Naive thymus-derived CD8-positive, alpha-beta T cell (primary cell): ENCODE results near the gene ZSWIM1. TPM values are rescaled to one million over a fixed set of nuclear protein-coding genes. Genes with fewer than 3 reads are reported as not detected.

ENCODE experiments used
- ATAC-seq, 2 donors: fragments of 150-1000 bp; cut with Tn5 transposase in 1 of 2; sonication (Bioruptor Pico), chemical (Tn5 transposase) in 1 of 2; 1 replicate in 1 of 2; 2 replicates in 1 of 2; pipeline ENCODE4 v1.10.0; 2021; ENCODE audit warnings: mild to moderate bottlenecking in 2 of 2, moderate library complexity in 2 of 2
- POLR2A ChIA-PET: fragments of 350-600 bp; sonication (Branson Sonifier 250); formaldehyde crosslinking; loops from one replicate; lab custom pipeline; 2021; ENCODE audit warnings: antibody characterized with exemption; lab: Charles Lee
- DNase-seq, 10 donors: peaks; one replicate each; pipeline versions ENCODE4 v3.0.0 to v3.0.0-alpha.2; 2020 to 2022
- H3K27ac Mint-ChIP-seq, 10 donors: one replicate each; pipeline ENCODE4 v1.8.0; 2020 to 2022; ENCODE audit warnings: mild to moderate bottlenecking in 10 of 10, mixed read lengths in 10 of 10, moderate library complexity in 4 of 10, inconsistent platforms in 1 of 10
- H3K27me3 Mint-ChIP-seq, 5 donors: one replicate each; pipeline ENCODE4 v1.8.0; 2021 to 2022; ENCODE audit warnings: mixed read lengths in 5 of 5
- H3K36me3 Mint-ChIP-seq, 3 donors: one replicate each; pipeline ENCODE4 v1.8.0; 2020 to 2022; ENCODE audit warnings: mixed read lengths in 3 of 3, mild to moderate bottlenecking in 2 of 3, inconsistent platforms in 1 of 3
- H3K4me1 Mint-ChIP-seq, 4 donors: one replicate each; pipeline ENCODE4 v1.8.0; 2021 to 2022; ENCODE audit warnings: mixed read lengths in 4 of 4
- H3K4me3 Mint-ChIP-seq, 10 donors: one replicate each; pipeline ENCODE4 v1.8.0; 2020 to 2022; ENCODE audit warnings: mild to moderate bottlenecking in 10 of 10, mixed read lengths in 10 of 10, moderate library complexity in 6 of 10, inconsistent platforms in 1 of 10
- H3K9me3 Mint-ChIP-seq, 9 donors: one replicate each; pipeline ENCODE4 v1.8.0; 2020 to 2022; ENCODE audit warnings: mixed read lengths in 9 of 9, mild to moderate bottlenecking in 3 of 9, inconsistent platforms in 1 of 9, moderate library complexity in 1 of 9
- polyA plus RNA-seq, 3 donors: library from polyadenylated mRNA; unstranded; fragments of 300-500 nt; fragmentation: Illumina TruSeq; gene quantifications; one replicate each; pipeline ENCODE4 v1.2.3, GENCODE V29; 2021
- total RNA-seq, 8 experiments: library from RNA in 2 of 8; stranded (reverse) in 2 of 8; gene quantifications; one replicate each; pipeline ENCODE4 v1.2.3 and lab custom pipeline; 2021 to 2026

Gene ZSWIM1
- total RNA-seq: 10 to 100 TPM; 16.5 to 17.6 TPM
- polyA plus RNA-seq: 1 to 10 TPM in 2 of 3 donors, under 1 TPM in 1; 0.96 to 9.8 (median 1.7) TPM
- total RNA-seq (lab: John Stamatoyannopoulos, UW): 9.1 to 18.1 (median 14.5) reads per million in 6 experiments

GRCh38 chr20:45880988-45881788 is at the start of gene ZSWIM1:
Gene ZSWIM1 (plus strand): TSS chr20:45881227. CDS start chr20:45882593, 1,366 bp downstream.
- Mint-ChIP-seq H3K27ac (peak within 1 kb of the TSS; percentile 86 to 98 (median 96)), H3K4me1 (peaks cover 20 to 45% (median 39%) of the 10 kb centered on the region in 4 donors), H3K4me3 (peak within 1 kb of the TSS; percentile 87 to 96 (median 91)), H3K27me3 (no peaks in the 10 kb centered on the region), H3K9me3 (no peaks in the 10 kb centered on the region), H3K36me3 (peaks cover 0 to 31% (median 0%) of the 10 kb centered on the region in 3 donors)
- POLR2A ChIA-PET: interaction anchor here (0.7 to 5.0 kb wide), 14 partner anchors 10 to 91 kb away, joined by 3 to 56 read pairs (median 5); partner anchors contain the start of genes ACOT8, CTSA, DNTTIP1 and NEURL2
- ATAC-seq (peak; percentile 99 to 100), DNase-seq (peak; percentile 91 to 99 (median 98))

- H3K4me3 Mint-ChIP-seq: peak overlapping the region; percentile 77 to 95 (median 90)
- POLR2A ChIA-PET: interaction anchor here (0.9 to 2.2 kb wide), 3 partner anchors 20 to 102 kb away, joined by 3 to 18 read pairs (median 4); partner anchors contain the start of genes ACOT8, PCIF1, UBE2C and ZSWIM3
- H3K27ac Mint-ChIP-seq: peak overlapping the region in 4 of 10 donors; percentile 47 to 91 (median 62)
Measured at GRCh38 chr20:45832619-45833018, 48.4 kb upstream of the ZSWIM1 start.

DNA sequence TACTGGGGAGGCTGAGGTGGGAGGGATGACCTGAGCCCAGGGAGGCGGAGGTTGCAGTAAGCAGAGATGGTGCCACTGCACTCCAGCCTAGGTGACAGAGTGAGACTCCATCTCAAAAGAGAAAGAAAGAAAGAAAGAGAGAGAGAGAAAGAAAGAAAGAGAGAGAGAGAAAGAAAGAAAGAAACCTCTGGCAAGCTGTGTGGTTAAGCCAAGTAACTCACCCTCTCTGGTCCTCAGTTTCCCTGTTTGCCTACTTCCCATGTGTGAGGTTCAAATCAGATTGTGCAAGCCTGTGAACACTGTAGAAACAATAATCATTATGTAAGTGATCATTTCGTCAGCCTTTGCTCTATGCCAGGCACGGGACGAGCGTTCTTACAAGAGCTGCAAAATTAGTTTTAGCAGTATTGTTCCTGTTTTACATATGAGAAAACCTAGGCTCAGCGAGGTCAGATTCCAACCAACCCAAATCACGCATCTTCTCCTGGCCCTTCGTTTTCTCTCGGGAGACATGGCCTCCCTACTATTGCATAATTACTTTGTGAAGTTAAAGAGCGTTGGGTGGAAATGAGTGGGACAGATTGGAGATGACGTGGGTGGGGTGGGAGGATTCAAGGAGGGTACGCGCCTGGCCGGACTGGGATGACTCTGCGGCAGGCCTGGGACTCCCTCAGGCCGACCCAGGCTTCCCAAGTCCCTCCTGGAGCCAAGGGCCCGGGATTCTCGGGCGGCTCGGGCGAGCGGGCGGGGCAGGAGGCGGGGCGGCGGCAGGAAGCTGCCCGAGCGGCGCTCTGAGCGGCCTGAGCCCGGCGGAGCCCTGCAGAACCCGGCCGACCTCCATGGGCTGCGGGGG is 47.8 kb upstream of the ZSWIM1 start, which contains the start of gene SNX21:
Gene SNX21, plus strand, starts transcription at position 770 of the 853 bp plus-strand sequence. CDS start 121 bp downstream, outside the sequence.
- H3K4me3 Mint-ChIP-seq: peak within 1 kb of the TSS; percentile 77 to 95 (median 90)
- DNase-seq: peak in 5 of 10 donors; percentile 3 to 36 (median 23)
- POLR2A ChIA-PET: interaction anchor here (0.9 to 2.2 kb wide), 7 partner anchors 15 to 120 kb away, joined by 3 to 18 read pairs (median 4); partner anchors contain the start of genes ACOT8, CTSA, NEURL2 and PCIF1
- H3K27ac Mint-ChIP-seq: peak within 1 kb of the TSS; percentile 31 to 91 (median 77)
- H3K9me3 Mint-ChIP-seq: no peaks in the 10 kb centered on the region
- H3K27me3 Mint-ChIP-seq: peaks cover 0 to 4% (median 2%) of the 10 kb centered on the region in 5 donors
- peaks cover 3 to 18% (median 14%) of the 10 kb centered on the region in 4 donors for H3K4me1 Mint-ChIP-seq
- peak; percentile 67 to 83 for ATAC-seq
- no peaks in the 10 kb centered on the region for H3K36me3 Mint-ChIP-seq

More at GRCh38 chr20:45832619-45833018, 48.4 kb upstream of the ZSWIM1 start:
- DNase-seq (no peak), ATAC-seq (no peak)
- peaks cover 0 to 4% (median 2%) of the 10 kb centered on the region in 5 donors for H3K27me3 Mint-ChIP-seq
- no peaks in the 10 kb centered on the region for H3K36me3 Mint-ChIP-seq
- H3K9me3 Mint-ChIP-seq: no peaks in the 10 kb centered on the region
- H3K4me1 Mint-ChIP-seq: peaks cover 3 to 18% (median 14%) of the 10 kb centered on the region in 4 donors

DNA sequence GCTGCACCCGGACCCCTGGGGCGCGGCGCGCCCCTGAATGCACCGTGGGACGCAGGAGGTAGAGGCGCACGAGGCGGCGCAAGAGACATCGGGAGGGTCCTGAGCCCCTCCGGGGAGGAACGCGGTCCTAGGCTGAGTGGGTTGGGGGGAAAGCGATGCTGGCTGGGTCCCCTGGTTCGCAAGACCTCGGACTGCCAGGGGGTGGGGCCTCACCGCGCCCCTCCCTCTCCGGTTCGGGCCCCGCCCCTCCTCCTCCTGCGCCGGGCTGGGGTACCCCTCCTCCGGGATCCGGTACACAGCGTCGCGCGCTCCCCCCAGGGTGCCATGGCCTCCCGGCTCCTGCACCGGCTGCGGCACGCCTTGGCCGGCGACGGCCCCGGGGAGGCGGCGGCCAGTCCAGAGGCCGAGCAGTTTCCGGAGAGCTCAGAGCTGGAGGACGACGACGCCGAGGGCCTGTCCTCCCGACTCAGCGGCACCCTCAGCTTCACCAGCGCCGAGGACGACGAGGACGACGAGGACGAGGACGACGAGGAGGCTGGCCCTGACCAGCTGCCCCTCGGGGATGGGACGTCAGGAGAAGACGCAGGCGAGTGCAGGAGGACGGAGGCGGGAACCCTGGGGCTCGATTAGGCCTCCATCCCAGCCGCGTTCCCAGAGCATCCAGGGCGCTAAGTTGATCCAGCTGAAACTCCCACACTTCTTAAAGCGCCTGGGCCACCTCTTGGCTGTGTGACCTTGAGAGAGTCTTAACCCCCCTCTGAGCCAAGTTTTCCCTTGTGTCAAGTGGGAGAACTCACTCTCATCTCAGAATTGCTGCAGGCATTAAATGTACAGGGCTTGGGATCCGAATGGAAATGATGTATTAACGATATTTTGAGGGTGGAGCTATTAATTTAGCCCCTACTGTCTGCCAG is 46.9 kb upstream of the ZSWIM1 start:
- DNase-seq (peak in 8 of 10 donors; percentile 13 to 45 (median 39)), ATAC-seq (peak; percentile 68 to 81)
- H3K4me3 Mint-ChIP-seq: peak overlapping the region; percentile 64 to 95 (median 90)
- no peaks in the 10 kb centered on the region for H3K36me3 Mint-ChIP-seq
- H3K9me3 Mint-ChIP-seq: no peaks in the 10 kb centered on the region
- H3K4me1 Mint-ChIP-seq: peaks cover 3 to 18% (median 14%) of the 10 kb centered on the region in 4 donors
- peaks cover 0 to 2% (median 2%) of the 10 kb centered on the region in 5 donors for H3K27me3 Mint-ChIP-seq
- peak overlapping the region in 3 of 10 donors; percentile 31 to 77 (median 59) for H3K27ac Mint-ChIP-seq
- POLR2A ChIA-PET: interaction anchor here (0.8 to 2.2 kb wide), 8 partner anchors 10 to 119 kb away, joined by 3 to 18 read pairs (median 4); partner anchors contain the start of genes ACOT8, CTSA, DNTTIP1 and NEURL2

GRCh38 chr20:45834797-45835161 is 46.2 kb upstream of the ZSWIM1 start:
- H3K4me3 Mint-ChIP-seq: peak overlapping the region; percentile 54 to 95 (median 72)
- peaks cover 0 to 2% (median 2%) of the 10 kb centered on the region in 5 donors for H3K27me3 Mint-ChIP-seq
- DNase-seq (no peak), ATAC-seq (no peak)
- H3K9me3 Mint-ChIP-seq: no peaks in the 10 kb centered on the region
- peak overlapping the region in 2 of 10 donors; percentile 36 to 59 for H3K27ac Mint-ChIP-seq
- H3K36me3 Mint-ChIP-seq: no peaks in the 10 kb centered on the region
- POLR2A ChIA-PET: interaction anchor here (0.8 to 2.2 kb wide), 7 partner anchors 11 to 100 kb away, joined by 3 to 18 read pairs (median 4); partner anchors contain the start of genes ACOT8, CTSA, DNTTIP1 and NEURL2
- peaks cover 3 to 18% (median 14%) of the 10 kb centered on the region in 4 donors for H3K4me1 Mint-ChIP-seq

DNA sequence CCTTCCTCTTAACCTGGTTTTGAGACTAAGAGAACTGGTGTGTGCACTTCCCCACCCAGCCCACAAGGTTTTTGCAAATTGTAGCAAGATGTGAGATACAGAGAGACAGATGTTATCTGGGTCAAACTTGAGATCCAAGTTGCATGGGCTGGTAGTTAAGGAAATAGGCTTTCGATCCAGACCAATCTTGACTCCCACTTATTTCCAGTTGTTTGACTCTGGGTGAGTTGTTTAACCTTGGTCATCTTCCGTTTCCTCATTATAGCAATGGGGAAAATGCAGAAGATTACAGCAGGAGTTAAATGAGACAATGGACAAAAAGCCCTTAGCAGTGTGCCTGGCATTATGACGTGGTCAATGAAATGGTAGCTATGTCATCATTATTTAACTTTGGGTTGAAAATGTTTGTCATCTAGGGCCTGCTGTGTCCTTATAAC is 45.7 kb upstream of the ZSWIM1 start:
- no peak for ATAC-seq
- H3K36me3 Mint-ChIP-seq: no peaks in the 10 kb centered on the region
- H3K27me3 Mint-ChIP-seq: peaks cover 0 to 1% (median under 1%) of the 10 kb centered on the region in 5 donors
- no peak overlapping the region for H3K27ac Mint-ChIP-seq
- H3K4me1 Mint-ChIP-seq: peaks cover 3 to 18% (median 14%) of the 10 kb centered on the region in 4 donors
- H3K9me3 Mint-ChIP-seq: no peaks in the 10 kb centered on the region
- POLR2A ChIA-PET: interaction anchor here (1.8 kb wide), 1 partner anchor 11 kb away, joined by 6 read pairs; no protein-coding TSS in a partner anchor
- DNase-seq: no peak
- peak overlapping the region in 9 of 10 donors; percentile 7 to 95 (median 64) for H3K4me3 Mint-ChIP-seq

DNA sequence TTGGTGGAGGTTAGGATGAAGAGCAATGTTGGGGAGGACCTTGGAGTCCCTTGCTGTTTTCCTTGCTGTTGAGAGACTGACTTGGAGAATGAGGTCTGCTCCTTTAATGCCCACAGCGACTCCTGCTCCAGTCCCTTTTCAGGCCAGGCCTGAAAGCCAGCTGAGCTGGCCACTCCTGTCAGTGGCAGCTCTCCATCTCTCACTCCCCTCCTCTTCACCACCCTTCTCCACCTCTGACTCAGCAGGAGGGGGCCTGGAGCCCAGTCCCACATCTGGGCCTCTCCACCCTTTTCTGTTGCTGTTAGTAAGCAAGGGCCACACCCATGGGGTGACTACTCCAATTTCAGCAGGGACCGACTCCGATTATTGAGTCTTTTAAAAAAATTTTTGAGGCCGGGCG is 45.2 kb upstream of the ZSWIM1 start:
- Mint-ChIP-seq H3K9me3 (no peaks in the 10 kb centered on the region), H3K4me3 (peak overlapping the region in 6 of 10 donors; percentile 7 to 73 (median 34)), H3K4me1 (peaks cover 3 to 18% (median 14%) of the 10 kb centered on the region in 4 donors), H3K27me3 (no peaks in the 10 kb centered on the region), H3K36me3 (no peaks in the 10 kb centered on the region), H3K27ac (peak overlapping the region in 1 of 10 donors; percentile 56)
- DNase-seq (no peak), ATAC-seq (no peak)
- POLR2A ChIA-PET: interaction anchor here (0.6 kb wide), 1 partner anchor 11 kb away, joined by 9 read pairs; no protein-coding TSS in a partner anchor

GRCh38 chr20:45836841-45837240 is 44.2 kb upstream of the ZSWIM1 start:
- Mint-ChIP-seq H3K27ac (peak overlapping the region in 1 of 10 donors; percentile 2), H3K4me3 (no peak overlapping the region), H3K27me3 (no peaks in the 10 kb centered on the region), H3K36me3 (peaks cover 0 to 6% (median 0%) of the 10 kb centered on the region in 3 donors), H3K9me3 (no peaks in the 10 kb centered on the region), H3K4me1 (peaks cover 3 to 18% (median 14%) of the 10 kb centered on the region in 4 donors)
- POLR2A ChIA-PET: interaction anchor here (0.6 kb wide), 2 partner anchors 8 to 30 kb away, joined by 3 read pairs; no protein-coding TSS in a partner anchor
- ATAC-seq (no peak), DNase-seq (no peak)

DNA sequence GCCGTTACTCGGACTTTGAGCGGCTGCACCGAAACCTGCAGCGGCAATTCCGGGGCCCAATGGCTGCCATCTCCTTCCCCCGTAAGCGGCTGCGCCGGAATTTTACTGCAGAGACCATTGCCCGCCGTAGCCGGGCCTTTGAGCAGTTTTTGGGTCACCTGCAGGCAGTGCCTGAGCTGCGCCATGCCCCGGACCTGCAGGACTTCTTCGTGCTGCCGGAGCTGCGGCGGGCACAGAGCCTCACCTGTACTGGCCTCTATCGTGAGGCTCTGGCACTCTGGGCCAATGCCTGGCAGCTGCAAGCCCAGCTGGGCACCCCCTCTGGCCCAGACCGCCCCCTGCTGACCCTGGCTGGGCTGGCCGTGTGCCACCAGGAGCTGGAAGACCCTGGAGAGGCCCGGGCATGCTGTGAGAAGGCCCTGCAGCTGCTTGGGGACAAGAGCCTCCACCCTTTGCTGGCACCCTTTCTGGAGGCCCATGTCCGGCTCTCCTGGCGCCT is 40.3 kb upstream of the ZSWIM1 start:
- Mint-ChIP-seq H3K4me1 (peaks cover 0 to 12% (median 5%) of the 10 kb centered on the region in 4 donors), H3K9me3 (no peaks in the 10 kb centered on the region), H3K27ac (no peak overlapping the region), H3K4me3 (no peak overlapping the region), H3K36me3 (peaks cover 0 to 44% (median 0%) of the 10 kb centered on the region in 3 donors), H3K27me3 (no peaks in the 10 kb centered on the region)
- DNase-seq (no peak), ATAC-seq (no peak)
- POLR2A ChIA-PET: interaction anchor here (1.0 to 1.1 kb wide), 2 partner anchors 16 to 17 kb away, joined by 3 read pairs; no protein-coding TSS in a partner anchor

- Mint-ChIP-seq H3K27me3 (no peaks in the 10 kb centered on the region), H3K9me3 (no peaks in the 10 kb centered on the region), H3K4me3 (no peak overlapping the region), H3K27ac (no peak overlapping the region), H3K36me3 (peaks cover 0 to 53% (median 3%) of the 10 kb centered on the region in 3 donors), H3K4me1 (peaks cover 0 to 12% (median 5%) of the 10 kb centered on the region in 4 donors)
- POLR2A ChIA-PET: interaction anchor here (1.1 kb wide), 2 partner anchors 15 to 93 kb away, joined by 3 read pairs; partner anchors contain the start of gene PCIF1
- no peak for ATAC-seq
- DNase-seq: no peak
Measured at GRCh38 chr20:45841407-45842129, 39.5 kb upstream of the ZSWIM1 start.
